PC-3 (cell line): Measurements from ENCODE around the gene FAM171A1. TPM values are rescaled to one million over a fixed set of nuclear protein-coding genes. Genes with fewer than 3 reads are reported as not detected.
"Not testable (repeated sequence)": the region's sequence is repeated elsewhere in the genome, so short reads cannot be mapped to it uniquely, and the experiment has no call there.

Source experiments
- ATAC-seq: fragments of 200-7000 bp; cut with Tn5 transposase; 2 replicates; pipeline ENCODE4 v1.9.1; 2020; ENCODE audit warnings: mild to moderate bottlenecking, moderate library complexity
- BruUV-seq: library from RNA; stranded (reverse); fragments of 400-500 nt; replicated peaks from 2 replicates; lab custom pipeline; 2021; lab: Mats Ljungman, UMichigan
- CTCF ChIA-PET: fragments of 300-600 bp; sonication (Branson Sonifier 250); formaldehyde crosslinking; loops from one replicate; lab custom pipeline; 2022; ENCODE audit warnings: antibody characterized with exemption; lab: Charles Lee
- POLR2A ChIA-PET: fragments of 300-600 bp; sonication (Branson Sonifier 250); formaldehyde crosslinking; loops from one replicate; lab custom pipeline; 2022; ENCODE audit warnings: antibody characterized with exemption; ENCODE audit not compliant: unreplicated experiment; lab: Charles Lee
- DNase-seq: peaks from one replicate; pipeline ENCODE4 v3.0.0-alpha.2; 2015
- H2AFZ ChIP-seq: fragments of 300-600 bp; sonication (generic); 2 replicates; pipeline ENCODE4 v1.6.0; 2016; ENCODE audit warnings: antibody characterized with exemption, low read length
- H3F3A ChIP-seq: fragments of 300-600 bp; sonication (generic); one replicate; pipeline ENCODE4 v1.6.0; 2017; ENCODE audit warnings: antibody characterized with exemption, low read length, control low read depth, mild to moderate bottlenecking; ENCODE audit not compliant: unreplicated experiment
- H3K27ac ChIP-seq: fragments of 300-600 bp; sonication (generic); 2 replicates; pipeline ENCODE4 v1.5.1; 2016; ENCODE audit warnings: mild to moderate bottlenecking, low read length
- H3K27me3 ChIP-seq: fragments of 300-600 bp; sonication (generic); 2 replicates; pipeline ENCODE4 v1.6.1; 2016; ENCODE audit warnings: low read length, mixed read lengths
- H3K36me3 ChIP-seq: fragments of 300-600 bp; sonication (generic); 2 replicates; pipeline ENCODE4 v1.6.1; 2016; ENCODE audit warnings: low read depth, mixed run types, low read length, mixed read lengths
- H3K4me1 ChIP-seq: fragments of 300-600 bp; sonication (generic); 2 replicates; pipeline ENCODE4 v1.5.1; 2016; ENCODE audit warnings: low read length; ENCODE audit not compliant: insufficient read depth
- H3K4me2 ChIP-seq: fragments of 300-600 bp; sonication (generic); 2 replicates; pipeline ENCODE4 v1.6.0; 2016; ENCODE audit warnings: low read length
- H3K4me3 ChIP-seq: fragments of 300-600 bp; sonication (generic); 2 replicates; pipeline ENCODE4 v1.5.1; 2016; ENCODE audit warnings: mild to moderate bottlenecking, low read length, mixed read lengths
- H3K79me2 ChIP-seq: fragments of 300-600 bp; sonication (generic); 2 replicates; pipeline ENCODE4 v1.6.1; 2017; ENCODE audit warnings: low read length, mixed read lengths
- H3K9ac ChIP-seq: fragments of 300-600 bp; sonication (generic); 2 replicates; pipeline ENCODE4 v1.6.0; 2016; ENCODE audit warnings: mild to moderate bottlenecking, low read length
- H3K9me2 ChIP-seq: fragments of 300-600 bp; sonication (generic); replicated peaks from 2 replicates; pipeline ENCODE4 v1.6.1; 2016; ENCODE audit warnings: mixed run types, low read length, mixed read lengths
- H3K9me3 ChIP-seq: fragments of 300-600 bp; sonication (generic); 2 replicates; pipeline ENCODE4 v1.6.1; 2016; ENCODE audit warnings: low read length, mixed read lengths
- H4K20me1 ChIP-seq: fragments of 300-600 bp; sonication (generic); 2 replicates; pipeline ENCODE4 v1.6.1; 2016; ENCODE audit warnings: low read length, mixed read lengths
- CTCF ChIP-seq: fragments of 300-600 bp; sonication (generic); conservative IDR thresholded peaks from 2 replicates; pipeline ENCODE4 v1.5.1; 2017; ENCODE audit warnings: antibody characterized with exemption, low read depth, mild to moderate bottlenecking, low read length
- EZH2 ChIP-seq: fragments of 300-600 bp; sonication (generic); IDR thresholded peaks from one replicate; pipeline ENCODE4 v1.6.1; 2017; ENCODE audit warnings: antibody characterized with exemption, mild to moderate bottlenecking, low read length; ENCODE audit not compliant: unreplicated experiment
- EZH2phosphoT487 ChIP-seq: fragments of 300-600 bp; sonication (generic); IDR thresholded peaks from 2 replicates; pipeline ENCODE4 v1.6.1; 2018; ENCODE audit warnings: mild to moderate bottlenecking, antibody characterized with exemption, low read length, borderline replicate concordance
- intact Hi-C: fragments of 100-400 bp; cut with micrococcal nuclease; formaldehyde crosslinking; loops from 2 replicates; pipeline ENCODE4 v1.9.0; 2023
- total RNA-seq: library from RNA; depleted of rRNA; stranded (reverse); fragments of >200 nt; gene quantifications from 2 replicates; pipeline ENCODE4 v1.2.3, GENCODE V29; 2014

The FAM171A1 gene
- total RNA-seq, 1 experiment from 2014 or later = 10.4 TPM

- CTCF ChIA-PET = no interaction called here
- TF ChIP-seq CTCF = no peak
- TF ChIP-seq EZH2 = no peak
- no peak for TF ChIP-seq EZH2phosphoT487
- BruUV-seq = no TSS peak
- Histone ChIP-seq H3K27me3 (no peaks in the 10 kb centered on the region), H2AFZ (no peak overlapping the region), H3K9ac (no peak overlapping the region), H3K9me2 (no peaks in the 10 kb centered on the region), H3K9me3 (no peaks in the 10 kb centered on the region), H3K27ac (no peak overlapping the region), H3K4me3 (no peak overlapping the region), H3K4me1 (no peaks in the 10 kb centered on the region), H3K36me3 (no peaks in the 10 kb centered on the region), H3K4me2 (no peak overlapping the region), H3F3A (no peaks in the 10 kb centered on the region), H3K79me2 (no peaks in the 10 kb centered on the region), H4K20me1 (no peaks in the 10 kb centered on the region)
- intact Hi-C loops = no loop called here
- DNase-seq = no peak
- POLR2A ChIA-PET = no interaction called here
- no peak for ATAC-seq
Measured at GRCh38 chr10:15305634-15306033, 65.5 kb downstream of the FAM171A1 start.

- no peak overlapping the region for H3K9ac ChIP-seq
- H4K20me1 ChIP-seq = no peaks in the 10 kb centered on the region
- CTCF ChIA-PET = no interaction called here
- DNase-seq = no peak
- BruUV-seq = no TSS peak
- H3K79me2 ChIP-seq = no peaks in the 10 kb centered on the region
- H3K36me3 ChIP-seq = no peaks in the 10 kb centered on the region
- H3K27ac ChIP-seq = no peak overlapping the region
- no peak for ATAC-seq
- no peak overlapping the region for H3K4me3 ChIP-seq
- no peak overlapping the region for H3K4me2 ChIP-seq
- intact Hi-C loops = no loop called here
- POLR2A ChIA-PET = no interaction called here
- H3K27me3 ChIP-seq = no peaks in the 10 kb centered on the region
- H2AFZ ChIP-seq = no peak overlapping the region
- H3F3A ChIP-seq = no peaks in the 10 kb centered on the region
- no peaks in the 10 kb centered on the region for H3K4me1 ChIP-seq
- no peaks in the 10 kb centered on the region for H3K9me2 ChIP-seq
- no peaks in the 10 kb centered on the region for H3K9me3 ChIP-seq
- TF ChIP-seq EZH2phosphoT487 = no peak
- TF ChIP-seq EZH2 = no peak
- no peak for TF ChIP-seq CTCF
Measured at GRCh38 chr10:15305161-15305560, 65.9 kb downstream of the FAM171A1 start.

DNA sequence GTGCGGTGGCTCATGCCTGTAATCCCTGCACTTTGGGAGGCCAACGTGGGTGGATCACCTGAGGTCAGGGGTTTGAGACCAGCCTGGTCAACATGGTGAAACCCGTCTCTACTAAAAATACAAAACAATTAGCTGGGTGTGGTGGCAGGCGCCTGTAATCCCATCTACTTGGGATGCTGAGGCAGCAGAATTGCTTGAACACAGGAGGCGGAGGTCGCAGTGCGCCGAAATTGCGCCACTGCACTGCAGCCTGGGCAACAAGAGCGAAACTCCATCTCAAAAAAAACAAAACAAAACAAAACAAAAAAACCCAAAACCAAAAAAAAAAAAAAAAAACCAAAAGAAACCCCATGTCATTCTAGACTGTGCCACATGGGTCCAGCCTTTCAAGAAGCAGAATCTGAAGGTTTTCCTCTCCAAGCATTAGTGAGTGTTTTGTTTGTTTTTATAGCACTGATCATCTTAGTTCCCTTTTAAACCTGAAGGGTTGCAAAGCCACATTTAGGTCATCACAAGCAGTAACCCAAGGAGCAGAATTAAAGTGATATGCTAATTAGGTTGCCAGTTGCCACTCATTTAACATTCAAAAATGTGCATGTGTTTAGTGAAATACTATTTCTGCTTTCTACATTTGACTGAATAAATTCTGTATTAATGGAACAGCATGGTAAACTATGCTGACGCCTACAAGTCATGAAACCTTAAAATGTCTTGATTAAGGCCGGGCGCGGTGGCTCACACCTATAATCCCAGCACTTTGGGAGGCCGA lies 68.7 kb downstream of the FAM171A1 start:
- ATAC-seq, POLR2A ChIA-PET, CTCF ChIA-PET, H3K36me3 ChIP-seq, H3K27ac ChIP-seq, H3K27me3 ChIP-seq, H3K4me1 ChIP-seq, H4K20me1 ChIP-seq, H3K9me2 ChIP-seq, DNase-seq, H3K79me2 ChIP-seq, H3K4me3 ChIP-seq, H2AFZ ChIP-seq, intact Hi-C loops, H3K4me2 ChIP-seq, H3F3A ChIP-seq, H3K9ac ChIP-seq, BruUV-seq, H3K9me3 ChIP-seq: not testable (repeated sequence)
